HL-60 (cell line): Measurements from ENCODE around the gene SORL1.
A peak's percentile ranks its signal among the peaks of the same experiment; 100 is the strongest.

Experiments
- DNase-seq, 2 experiments: peaks; one replicate each; pipeline ENCODE4 v3.0.0-alpha.2; 2010 to 2020; ENCODE audit warnings: low read depth in 1 of 2, low spot score in 1 of 2
- H3K27ac ChIP-seq: fragments of 250-450 bp; sonication (Bioruptor Pico); replicated peaks from 2 replicates; pipeline ENCODE4 v1.5.1; 2020; ENCODE audit warnings: mild to moderate bottlenecking, moderate library complexity
- H3K27me3 ChIP-seq: fragments of 250-450 bp; sonication (Bioruptor Pico); 2 replicates; pipeline ENCODE4 v1.5.1; 2021; ENCODE audit warnings: mild to moderate bottlenecking, moderate library complexity; ENCODE audit not compliant: insufficient read depth, poor library complexity, severe bottlenecking
- H3K4me3 ChIP-seq: replicated peaks from 2 replicates; pipeline ENCODE4 v1.5.1; 2011; ENCODE audit warnings: mild to moderate bottlenecking, control low read depth, low read length; ENCODE audit not compliant: insufficient read depth
- GABPA ChIP-seq: IDR thresholded peaks from 2 replicates; pipeline ENCODE4 v1.6.1; 2012; ENCODE audit warnings: low read depth
- POLR2AphosphoS5 ChIP-seq: IDR thresholded peaks from 2 replicates; pipeline ENCODE4 v1.6.1; 2012; ENCODE audit warnings: low read depth
- SPI1 ChIP-seq: IDR thresholded peaks from 2 replicates; pipeline ENCODE4 v1.6.1; 2012; ENCODE audit warnings: low read depth, mild to moderate bottlenecking, borderline replicate concordance
- TF ChIP-seq, protein P1 (sequence below): IDR thresholded peaks from one replicate; pipeline ENCODE4 v1.5.1; 2011; ENCODE audit warnings: low read length, control low read depth, inconsistent platforms; ENCODE audit not compliant: insufficient read depth
- TF ChIP-seq, protein P2 (sequence below): IDR thresholded peaks from 2 replicates; pipeline ENCODE4 v1.6.1; 2012; ENCODE audit warnings: low read depth; ENCODE audit not compliant: insufficient replicate concordance

The SORL1 gene

GRCh38 chr11:121588747-121589146, 136.6 kb downstream of the SORL1 start:
- Histone ChIP-seq H3K27ac (peak overlapping the region; percentile 74), H3K27me3 (no peaks in the 10 kb centered on the region), H3K4me3 (0 out of 2 replicates have a peak overlapping the region, but pooled peaks have one; percentile 12)
- TF ChIP-seq POLR2AphosphoS5 (peak; percentile 23; the same call in 1 of the 2 replicates), GABPA (no peak), SPI1 (peak; percentile 49; the same call in 1 of the 2 replicates)
- TF ChIP-seq, protein P1, sequence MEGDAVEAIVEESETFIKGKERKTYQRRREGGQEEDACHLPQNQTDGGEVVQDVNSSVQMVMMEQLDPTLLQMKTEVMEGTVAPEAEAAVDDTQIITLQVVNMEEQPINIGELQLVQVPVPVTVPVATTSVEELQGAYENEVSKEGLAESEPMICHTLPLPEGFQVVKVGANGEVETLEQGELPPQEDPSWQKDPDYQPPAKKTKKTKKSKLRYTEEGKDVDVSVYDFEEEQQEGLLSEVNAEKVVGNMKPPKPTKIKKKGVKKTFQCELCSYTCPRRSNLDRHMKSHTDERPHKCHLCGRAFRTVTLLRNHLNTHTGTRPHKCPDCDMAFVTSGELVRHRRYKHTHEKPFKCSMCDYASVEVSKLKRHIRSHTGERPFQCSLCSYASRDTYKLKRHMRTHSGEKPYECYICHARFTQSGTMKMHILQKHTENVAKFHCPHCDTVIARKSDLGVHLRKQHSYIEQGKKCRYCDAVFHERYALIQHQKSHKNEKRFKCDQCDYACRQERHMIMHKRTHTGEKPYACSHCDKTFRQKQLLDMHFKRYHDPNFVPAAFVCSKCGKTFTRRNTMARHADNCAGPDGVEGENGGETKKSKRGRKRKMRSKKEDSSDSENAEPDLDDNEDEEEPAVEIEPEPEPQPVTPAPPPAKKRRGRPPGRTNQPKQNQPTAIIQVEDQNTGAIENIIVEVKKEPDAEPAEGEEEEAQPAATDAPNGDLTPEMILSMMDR = no peak
- TF ChIP-seq, protein P2, sequence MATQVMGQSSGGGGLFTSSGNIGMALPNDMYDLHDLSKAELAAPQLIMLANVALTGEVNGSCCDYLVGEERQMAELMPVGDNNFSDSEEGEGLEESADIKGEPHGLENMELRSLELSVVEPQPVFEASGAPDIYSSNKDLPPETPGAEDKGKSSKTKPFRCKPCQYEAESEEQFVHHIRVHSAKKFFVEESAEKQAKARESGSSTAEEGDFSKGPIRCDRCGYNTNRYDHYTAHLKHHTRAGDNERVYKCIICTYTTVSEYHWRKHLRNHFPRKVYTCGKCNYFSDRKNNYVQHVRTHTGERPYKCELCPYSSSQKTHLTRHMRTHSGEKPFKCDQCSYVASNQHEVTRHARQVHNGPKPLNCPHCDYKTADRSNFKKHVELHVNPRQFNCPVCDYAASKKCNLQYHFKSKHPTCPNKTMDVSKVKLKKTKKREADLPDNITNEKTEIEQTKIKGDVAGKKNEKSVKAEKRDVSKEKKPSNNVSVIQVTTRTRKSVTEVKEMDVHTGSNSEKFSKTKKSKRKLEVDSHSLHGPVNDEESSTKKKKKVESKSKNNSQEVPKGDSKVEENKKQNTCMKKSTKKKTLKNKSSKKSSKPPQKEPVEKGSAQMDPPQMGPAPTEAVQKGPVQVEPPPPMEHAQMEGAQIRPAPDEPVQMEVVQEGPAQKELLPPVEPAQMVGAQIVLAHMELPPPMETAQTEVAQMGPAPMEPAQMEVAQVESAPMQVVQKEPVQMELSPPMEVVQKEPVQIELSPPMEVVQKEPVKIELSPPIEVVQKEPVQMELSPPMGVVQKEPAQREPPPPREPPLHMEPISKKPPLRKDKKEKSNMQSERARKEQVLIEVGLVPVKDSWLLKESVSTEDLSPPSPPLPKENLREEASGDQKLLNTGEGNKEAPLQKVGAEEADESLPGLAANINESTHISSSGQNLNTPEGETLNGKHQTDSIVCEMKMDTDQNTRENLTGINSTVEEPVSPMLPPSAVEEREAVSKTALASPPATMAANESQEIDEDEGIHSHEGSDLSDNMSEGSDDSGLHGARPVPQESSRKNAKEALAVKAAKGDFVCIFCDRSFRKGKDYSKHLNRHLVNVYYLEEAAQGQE = no peak
- DNase-seq = peak in 1 of 2 experiments; percentile 74

- H3K27ac ChIP-seq = peak overlapping the region; percentile 74
Observed at GRCh38 chr11:121589946-121590537, 137.9 kb downstream of the SORL1 start.

GRCh38 chr11:121590772-121591404, 138.8 kb downstream of the SORL1 start:
- TF ChIP-seq GABPA = no peak
- TF ChIP-seq, protein P2 = no peak
- TF ChIP-seq, protein P1 = no peak
- TF ChIP-seq SPI1 = no peak
- no peak for TF ChIP-seq POLR2AphosphoS5
- peak overlapping the region; percentile 74 for H3K27ac ChIP-seq
- H3K27me3 ChIP-seq = no peaks in the 10 kb centered on the region
- peak overlapping the region; percentile 1; the same call in 1 of the 2 replicates for H3K4me3 ChIP-seq
- no peak for DNase-seq

More at GRCh38 chr11:121589946-121590537, 137.9 kb downstream of the SORL1 start:
- Histone ChIP-seq H3K27me3 (no peaks in the 10 kb centered on the region), H3K4me3 (peak overlapping the region; percentile 12)
- DNase-seq = peak; percentile 66 to 72
- TF ChIP-seq, protein P1 = no peak
- peak; percentile 93 for TF ChIP-seq SPI1
- TF ChIP-seq, protein P2 = no peak
